ENCODE measurements around the gene P3H2. TPM values are rescaled to one million over a fixed set of nuclear protein-coding genes. Genes with fewer than 3 reads are reported as not detected.

P3H2 gene
- total and polyA plus RNA-seq, 2 of the 4 experiments (the other 2 are of a cell fraction), result 54.7 to 64.3 TPM

- no TSS peak for BruUV-seq (replicated peaks)
- Histone ChIP-seq H4K5ac (ENCODE audit: low read depth, low read length) (no peak overlapping the region; the same call in 1 of the 2 replicates), H4K8ac (ENCODE audit: low read depth in 2 of 2, low read length in 2 of 2) (no peak overlapping the region; a peak in 1 of 4 replicates), H3K36me3 (ENCODE audit: control insufficient read depth, insufficient read depth, low read length) (no peaks in the 10 kb centered on the region), H3K9ac (ENCODE audit: low read depth, low read length) (no peak overlapping the region), H3K9me3 (ENCODE audit: control insufficient read depth, insufficient read depth, low read length) (no peaks in the 10 kb centered on the region), H2AK5ac (ENCODE audit: low read depth, low read length) (no peak overlapping the region), H4K91ac (ENCODE audit: insufficient read depth, low read depth, low read length) (no peak overlapping the region), H3K23ac (ENCODE audit: low read depth, low read length) (0 out of 2 replicates have a peak overlapping the region, but pooled peaks have one; percentile 3), H3K4ac (ENCODE audit: low read depth, low read length) (no peak overlapping the region), H2AFZ (replicated peaks; ENCODE audit: low read length, poor library complexity) (no peak overlapping the region), H2BK15ac (ENCODE audit: low read depth, low read length) (no peak overlapping the region), H2BK20ac (ENCODE audit: low read depth, low read length) (peak overlapping the region; percentile 25; the same call in 1 of the 2 replicates), H3K4me2 (ENCODE audit: low read depth, low read length) (peak overlapping the region; percentile 19; the same call in 1 of the 2 replicates), H3K27me3 (ENCODE audit: control insufficient read depth, insufficient read depth, low read length) (no peaks in the 10 kb centered on the region), H3K14ac (replicated peaks; ENCODE audit: low read depth, low read length) (0 out of 2 replicates have a peak overlapping the region, but pooled peaks have one; percentile 1), H3K18ac (ENCODE audit: low read depth, low read length) (no peak overlapping the region; the same call in 1 of the 2 replicates), H2BK5ac (ENCODE audit: low read depth, low read length, poor library complexity, severe bottlenecking) (peak overlapping the region; percentile 42), H3K4me3 (ENCODE audit: insufficient read depth, low read depth, low read length) (no peak overlapping the region), H3K56ac (ENCODE audit: extremely low read depth, insufficient read depth, low read length) (no peak overlapping the region), H3K4me1 (ENCODE audit: control insufficient read depth, insufficient read depth, low read length) (peaks cover 2% of the 10 kb centered on the region; the same call in 1 of the 2 replicates), H4K20me1 (ENCODE audit: insufficient read depth, low read length) (no peaks in the 10 kb centered on the region; the same call in 1 of the 2 replicates), H3K79me1 (ENCODE audit: low read depth in 1 of 2, low read length in 2 of 2) (peaks cover 17 to 44% of the 10 kb centered on the region in 2 experiments), H2BK120ac (ENCODE audit: low read depth, low read length) (peak overlapping the region; percentile 26), H2AK9ac (replicated peaks; ENCODE audit: low read depth, low read length, poor library complexity) (no peak overlapping the region), H3K27ac (ENCODE audit: insufficient read depth, low read length) (no peak overlapping the region), H3K9me1 (ENCODE audit: insufficient read depth, low read length) (peaks cover 6% of the 10 kb centered on the region; the same call in 1 of the 2 replicates)
- DNase-seq, result no peak
- intact Hi-C loops (cut with micrococcal nuclease) (no loop called here), dilution Hi-C loops (cut with HindIII; ENCODE audit: low sequenced_read_pairs, unreplicated experiment) (no loop called here), in situ Hi-C loops (cut with MboI; ENCODE audit: low sequenced_read_pairs) (no loop called here)
- ChIA-PET POLR2A (ENCODE audit: unreplicated experiment) (no interaction called here), CTCF (interaction anchor here (0.9 kb wide), 1 partner anchor 97 kb away, joined by 3 read pairs; no protein-coding TSS in a partner anchor)
- ATAC-seq (ENCODE audit: low read depth), result peak; percentile 54; the same call in 1 of the 2 replicates
- 87% methylated on average over 2 of the region's 6 CpGs; no CpG with 5 or more reads in 1 of the 2 experiments for WGBS, 2 experiments (ENCODE audit: extremely low coverage in 2 of 2, insufficient read length in 1 of 2)
- TF ChIP-seq USF2 (IDR thresholded peaks at IDR 0.05; ENCODE audit: low read depth, low read length) (no peak), RFX5 (IDR thresholded peaks at IDR 0.05; ENCODE audit: low read depth, low read length) (no peak), SMC3 (IDR thresholded peaks at IDR 0.05; ENCODE audit: low read depth, low read length) (no peak), MAFK (IDR thresholded peaks at IDR 0.05; ENCODE audit: low read depth, low read length) (no peak), FOS (IDR thresholded peaks at IDR 0.05; ENCODE audit: low read depth, low read length) (no peak), MAZ (IDR thresholded peaks at IDR 0.05; ENCODE audit: borderline replicate concordance, low read depth, low read length) (no peak), RAD21 (IDR thresholded peaks at IDR 0.05; ENCODE audit: low read length) (no peak), RCOR1 (IDR thresholded peaks at IDR 0.05; ENCODE audit: insufficient replicate concordance, low read length) (no peak), CHD1 (IDR thresholded peaks at IDR 0.05; ENCODE audit: low read depth, low read length) (no peak), CEBPB (IDR thresholded peaks at IDR 0.05; ENCODE audit: low read depth, low read length) (no peak), MXI1 (IDR thresholded peaks at IDR 0.05; ENCODE audit: borderline replicate concordance, low read depth, low read length) (no peak), BHLHE40 (IDR thresholded peaks at IDR 0.05; ENCODE audit: low read depth, low read length) (no peak), NFE2L2 (IDR thresholded peaks at IDR 0.05; ENCODE audit: low read depth, low read length) (no peak), CTCF (conservative IDR thresholded peaks at IDR 0.05; ENCODE audit: low read depth, low read length) (no peak), POLR2A (IDR thresholded peaks at IDR 0.05; ENCODE audit: low read depth, low read length) (no peak), ELK1 (IDR thresholded peaks at IDR 0.05; ENCODE audit: borderline replicate concordance, low read depth, low read length) (no peak)
These were observed 11.9 kb downstream of the P3H2 start for GRCh38 chr3:190108804-190109203.

Data from IMR-90 (cell line).